HG03066 (cell line): Measurements from ENCODE around the gene DPP7.
"Not testable (repeated sequence)": the region's sequence is repeated elsewhere in the genome, so short reads cannot be mapped to it uniquely, and the experiment has no call there.

ENCODE experiments used
- ATAC-seq: cut with Tn5 transposase; IDR thresholded peaks from one replicate; pipeline ENCODE4 v1.9.1; 2021; ENCODE audit warnings: low read depth; ENCODE audit not compliant: unreplicated experiment

Gene DPP7

GRCh38 chr9:137148242-137148641 lies 33.7 kb upstream of the DPP7 start:
- ATAC-seq, result no peak

GRCh38 chr9:137147793-137148160 lies 33.2 kb upstream of the DPP7 start:
- ATAC-seq, result no peak

- ATAC-seq, result no peak
Observed at GRCh38 chr9:137147091-137147792, 32.7 kb upstream of the DPP7 start.

GRCh38 chr9:137146527-137146918 lies 32.0 kb upstream of the DPP7 start:
- no peak for ATAC-seq

GRCh38 chr9:137145731-137146526 lies 31.4 kb upstream of the DPP7 start:
- ATAC-seq, result no peak

GRCh38 chr9:137143459-137143858 lies 28.9 kb upstream of the DPP7 start:
- no peak for ATAC-seq

GRCh38 chr9:137141976-137142936 lies 27.7 kb upstream of the DPP7 start:
- ATAC-seq, result no peak

- no peak for ATAC-seq
Observed at GRCh38 chr9:137141050-137141810, 26.7 kb upstream of the DPP7 start.

GRCh38 chr9:137140151-137141012 lies 25.8 kb upstream of the DPP7 start:
- no peak for ATAC-seq

GRCh38 chr9:137139468-137140150 lies 25.1 kb upstream of the DPP7 start:
- no peak for ATAC-seq

GRCh38 chr9:137138722-137139467 lies 24.4 kb upstream of the DPP7 start, which contains the start of gene GRIN1:
Gene GRIN1, plus strand, starts transcription at chr9:137139154. Its CDS starts 333 bp downstream, at chr9:137139487.
- ATAC-seq, result no peak

GRCh38 chr9:137138058-137138721 lies 23.7 kb upstream of the DPP7 start:
- ATAC-seq, result no peak

- no peak for ATAC-seq
Observed at GRCh38 chr9:137136881-137137607, 22.5 kb upstream of the DPP7 start.

- ATAC-seq, result no peak
Observed at GRCh38 chr9:137136261-137136880, 21.8 kb upstream of the DPP7 start.

GRCh38 chr9:137135154-137135553 lies 20.6 kb upstream of the DPP7 start:
- not testable (repeated sequence) for ATAC-seq

- ATAC-seq, result no peak
Observed at GRCh38 chr9:137134191-137134590, 19.7 kb upstream of the DPP7 start.
